MM.1S (cell line): Measurements from ENCODE around the gene PTPRH.
"Not testable (repeated sequence)": the region's sequence is repeated elsewhere in the genome, so short reads cannot be mapped to it uniquely, and the experiment has no call there.

Experiments
- CTCF ChIP-seq: fragments of 300-600 bp; sonication (generic); IDR thresholded peaks from 2 replicates; pipeline ENCODE4 v1.5.1; 2016; ENCODE audit warnings: antibody characterized with exemption, low read length, mixed read lengths
- EZH2 ChIP-seq: fragments of 300-600 bp; sonication (generic); optimal IDR thresholded peaks from 2 replicates; pipeline ENCODE3; 2017; ENCODE audit warnings: low read depth, mild to moderate bottlenecking, antibody characterized with exemption, low read length, mixed read lengths

GRCh38 chr19:55172318-55172717 is 37.0 kb downstream of the PTPRH start:
- TF ChIP-seq EZH2, CTCF: not testable (repeated sequence)
